Measurements from ENCODE around the gene ZFP3. TPM values are rescaled to one million over a fixed set of nuclear protein-coding genes. Genes with fewer than 3 reads are reported as not detected.
"Not testable (repeated sequence)": the region's sequence is repeated elsewhere in the genome, so short reads cannot be mapped to it uniquely, and the experiment has no call there.

ZFP3 gene
- total and polyA plus RNA-seq, 4 donors, result 2.3 to 7.3 (median 3.7) TPM

GRCh38 chr17:5130687-5131086, 52.4 kb downstream of the ZFP3 start:
- H3K9me3 ChIP-seq (ENCODE audit: control insufficient read depth in 4 of 4, insufficient read depth in 3 of 4, low read length in 3 of 4); H3K4me3 ChIP-seq; ATAC-seq (ENCODE audit: insufficient read depth, low FRiP score); H3K36me3 ChIP-seq (ENCODE audit: control insufficient read depth in 4 of 4, insufficient read depth in 4 of 4, low read length in 4 of 4); H3K27me3 ChIP-seq (ENCODE audit: control insufficient read depth in 3 of 3, insufficient read depth in 3 of 3, low read length in 2 of 3); DNase-seq; H3K4me1 ChIP-seq (ENCODE audit: control insufficient read depth in 5 of 5, insufficient read depth in 5 of 5, low read length in 5 of 5); H3K9ac ChIP-seq (ENCODE audit: insufficient read depth in 1 of 2, low read length in 2 of 2); H3K27ac ChIP-seq (ENCODE audit: low read depth in 1 of 2, low read length in 1 of 2): not testable (repeated sequence)
- 88 to 91% methylated on average over 5 of the region's 5 CpGs for WGBS, 2 donors

- 89 to 90% methylated on average over 7 of the region's 7 CpGs for WGBS, 2 donors
- Histone ChIP-seq H3K4me1 (ENCODE audit: control insufficient read depth in 5 of 5, insufficient read depth in 5 of 5, low read length in 5 of 5) (no peaks in the 10 kb centered on the region), H3K9me3 (ENCODE audit: control insufficient read depth in 4 of 4, insufficient read depth in 3 of 4, low read length in 3 of 4) (peaks cover 0 to 2% (median 0%) of the 10 kb centered on the region in 4 donors), H3K27ac (ENCODE audit: low read depth in 1 of 2, low read length in 1 of 2) (no peak overlapping the region), H3K9ac (ENCODE audit: insufficient read depth in 1 of 2, low read length in 2 of 2) (no peak overlapping the region), H3K36me3 (ENCODE audit: control insufficient read depth in 4 of 4, insufficient read depth in 4 of 4, low read length in 4 of 4) (no peaks in the 10 kb centered on the region), H3K4me3 (no peak overlapping the region), H3K27me3 (ENCODE audit: control insufficient read depth in 3 of 3, insufficient read depth in 3 of 3, low read length in 2 of 3) (no peaks in the 10 kb centered on the region)
- no peak for ATAC-seq (ENCODE audit: insufficient read depth, low FRiP score)
- no peak for TF ChIP-seq CTCF (IDR thresholded peaks at IDR 0.05; ENCODE audit: control extremely low read depth, extremely low read depth)
- no peak for DNase-seq
Observed at GRCh38 chr17:5131146-5131715, 53.0 kb downstream of the ZFP3 start.

GRCh38 chr17:5131799-5132502, 53.7 kb downstream of the ZFP3 start:
- H3K27me3 ChIP-seq (ENCODE audit: control insufficient read depth in 3 of 3, insufficient read depth in 3 of 3, low read length in 2 of 3); ATAC-seq (ENCODE audit: insufficient read depth, low FRiP score); H3K4me3 ChIP-seq; DNase-seq; H3K9ac ChIP-seq (ENCODE audit: insufficient read depth in 1 of 2, low read length in 2 of 2); H3K4me1 ChIP-seq (ENCODE audit: control insufficient read depth in 5 of 5, insufficient read depth in 5 of 5, low read length in 5 of 5); H3K36me3 ChIP-seq (ENCODE audit: control insufficient read depth in 4 of 4, insufficient read depth in 4 of 4, low read length in 4 of 4); H3K9me3 ChIP-seq (ENCODE audit: control insufficient read depth in 4 of 4, insufficient read depth in 3 of 4, low read length in 3 of 4); H3K27ac ChIP-seq (ENCODE audit: low read depth in 1 of 2, low read length in 1 of 2): not testable (repeated sequence)
- 80 to 92% methylated on average over 16 of the region's 16 CpGs for WGBS, 2 donors

- H3K36me3 ChIP-seq (ENCODE audit: control insufficient read depth in 4 of 4, insufficient read depth in 4 of 4, low read length in 4 of 4); H3K27ac ChIP-seq (ENCODE audit: low read depth in 1 of 2, low read length in 1 of 2); H3K4me3 ChIP-seq; DNase-seq; H3K4me1 ChIP-seq (ENCODE audit: control insufficient read depth in 5 of 5, insufficient read depth in 5 of 5, low read length in 5 of 5); H3K9me3 ChIP-seq (ENCODE audit: control insufficient read depth in 4 of 4, insufficient read depth in 3 of 4, low read length in 3 of 4); H3K9ac ChIP-seq (ENCODE audit: insufficient read depth in 1 of 2, low read length in 2 of 2); H3K27me3 ChIP-seq (ENCODE audit: control insufficient read depth in 3 of 3, insufficient read depth in 3 of 3, low read length in 2 of 3); ATAC-seq (ENCODE audit: insufficient read depth, low FRiP score): not testable (repeated sequence)
- WGBS, 2 donors, result 93 to 94% methylated on average over 15 of the region's 15 CpGs
Observed at GRCh38 chr17:5132503-5133225, 54.4 kb downstream of the ZFP3 start.

GRCh38 chr17:5133311-5133710, 55.0 kb downstream of the ZFP3 start:
- Histone ChIP-seq H3K27ac (ENCODE audit: low read depth in 1 of 2, low read length in 1 of 2) (no peak overlapping the region), H3K27me3 (ENCODE audit: control insufficient read depth in 3 of 3, insufficient read depth in 3 of 3, low read length in 2 of 3) (no peaks in the 10 kb centered on the region), H3K9ac (ENCODE audit: insufficient read depth in 1 of 2, low read length in 2 of 2) (no peak overlapping the region), H3K4me1 (ENCODE audit: control insufficient read depth in 5 of 5, insufficient read depth in 5 of 5, low read length in 5 of 5) (no peaks in the 10 kb centered on the region), H3K9me3 (ENCODE audit: control insufficient read depth in 4 of 4, insufficient read depth in 3 of 4, low read length in 3 of 4) (peaks cover 0 to 2% (median 0%) of the 10 kb centered on the region in 4 donors), H3K4me3 (no peak overlapping the region), H3K36me3 (ENCODE audit: control insufficient read depth in 4 of 4, insufficient read depth in 4 of 4, low read length in 4 of 4) (no peaks in the 10 kb centered on the region)
- 75 to 87% methylated on average over 8 of the region's 8 CpGs for WGBS, 2 donors
- TF ChIP-seq CTCF (IDR thresholded peaks at IDR 0.05; ENCODE audit: control extremely low read depth, extremely low read depth), result no peak
- DNase-seq (no peak), ATAC-seq (ENCODE audit: insufficient read depth, low FRiP score) (no peak)

GRCh38 chr17:5133961-5134360, 55.7 kb downstream of the ZFP3 start:
- DNase-seq; H3K4me3 ChIP-seq; ATAC-seq (ENCODE audit: insufficient read depth, low FRiP score); H3K9me3 ChIP-seq (ENCODE audit: control insufficient read depth in 4 of 4, insufficient read depth in 3 of 4, low read length in 3 of 4); H3K4me1 ChIP-seq (ENCODE audit: control insufficient read depth in 5 of 5, insufficient read depth in 5 of 5, low read length in 5 of 5); H3K9ac ChIP-seq (ENCODE audit: insufficient read depth in 1 of 2, low read length in 2 of 2); H3K27ac ChIP-seq (ENCODE audit: low read depth in 1 of 2, low read length in 1 of 2); H3K27me3 ChIP-seq (ENCODE audit: control insufficient read depth in 3 of 3, insufficient read depth in 3 of 3, low read length in 2 of 3); H3K36me3 ChIP-seq (ENCODE audit: control insufficient read depth in 4 of 4, insufficient read depth in 4 of 4, low read length in 4 of 4): not testable (repeated sequence)
- 88 to 89% methylated on average over 8 of the region's 8 CpGs for WGBS, 2 donors

Measured in lung (tissue), 12 donors.